Parietal lobe (tissue), 2 donors: ENCODE data around the gene NDUFB5. TPM values are rescaled to one million over a fixed set of nuclear protein-coding genes. Genes with fewer than 3 reads are reported as not detected.

Experiments used
- small RNA-seq: library from RNA; depleted of rRNA; stranded (forward); fragments of <200 nt; gene quantifications from one replicate; pipeline ENCODE3, GENCODE V24; 2014; ENCODE audit warnings: low replicate concordance
- total RNA-seq: library from RNA; depleted of rRNA; stranded (reverse); fragments of >200 nt; gene quantifications from one replicate; pipeline ENCODE4 v1.2.3, GENCODE V29; 2014

Gene NDUFB5
- 72.6 TPM for total RNA-seq

GRCh38 chr3:179604321-179605078 is at the start of gene NDUFB5, which contains the start of gene MRPL47:
Gene NDUFB5, plus strand, starts transcription at chr3:179604794. Its CDS starts 22 bp downstream, at chr3:179604816.
Gene MRPL47, minus strand, starts transcription at chr3:179604638. Its CDS starts 14 bp downstream, at chr3:179604624.

GRCh38 chr3:179562591-179563270 is 41.9 kb upstream of the NDUFB5 start, which contains the start of gene ACTL6A:
Gene ACTL6A, plus strand, starts transcription at chr3:179562926. Its CDS starts 167 bp downstream, at chr3:179563093.

GRCh38 chr3:179652447-179653095 is 48.0 kb downstream of the NDUFB5 start, which contains the start of gene USP13:
Gene USP13, plus strand, starts transcription at chr3:179653040. Its CDS starts 186 bp downstream, at chr3:179653226.

Small RNAs within 50 kb of the gene (small RNA-seq; reads per million reads assigned to genes)
- gene AC090425.1 (not detected), gene RF01210 (not detected)

Other genes with a start within 250 kb of the NDUFB5 start
- gene GNB4, start 153.3 kb upstream of the NDUFB5 start, total RNA-seq = 111 TPM
- 28.5 TPM for gene ACTL6A, start 41.9 kb upstream of the NDUFB5 start, total RNA-seq
- gene MRPL47, start 156 bp upstream of the NDUFB5 start, total RNA-seq = 24.7 TPM
- 16.6 TPM for gene USP13, start 48.2 kb downstream of the NDUFB5 start, total RNA-seq